ENCODE data around the gene FBXO31. TPM values are rescaled to one million over a fixed set of nuclear protein-coding genes. Genes with fewer than 3 reads are reported as not detected.

Gene FBXO31
- total and polyA plus RNA-seq, 2 of the 8 experiments (the other 6 are each of a cell fraction or from before 2014, with no cell fraction given), result 8.3 to 21.6 TPM

DNA sequence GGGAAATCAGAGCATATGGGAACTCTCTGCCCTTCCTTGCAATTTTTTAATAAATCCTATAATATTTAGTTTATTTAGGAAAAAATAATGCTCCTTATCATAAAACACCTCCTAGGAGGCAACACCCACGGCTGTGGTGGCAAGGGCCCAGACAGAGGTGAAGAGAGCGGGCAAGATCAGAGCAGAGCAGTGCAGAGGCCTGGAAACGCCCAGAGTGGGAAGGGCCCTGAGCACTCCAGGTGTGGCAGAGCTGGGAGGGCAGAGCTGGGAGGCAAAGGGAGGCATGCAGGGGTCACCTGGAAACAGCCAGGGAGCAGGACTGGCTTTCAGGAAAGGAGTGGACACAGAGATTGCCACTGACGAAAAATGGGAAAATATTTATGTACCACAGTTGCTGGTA, 17.3 kb downstream of the FBXO31 start:
- Histone ChIP-seq H2BK120ac (replicated peaks; ENCODE audit: low read depth, low read length) (no peak overlapping the region), H2BK15ac (ENCODE audit: low read length) (no peak overlapping the region), H3K4me3 (ENCODE audit: extremely low read depth in 1 of 4, insufficient read depth in 2 of 4, low read depth in 3 of 4, low read length in 4 of 4) (no peak overlapping the region), H4K91ac (replicated peaks; ENCODE audit: insufficient read length, low read length) (no peak overlapping the region), H3K9ac (replicated peaks in 1 of 4; ENCODE audit: extremely low read depth in 1 of 4, low read depth in 3 of 4, low read length in 3 of 4) (no peak overlapping the region), H2BK5ac (ENCODE audit: low read depth, low read length) (no peak overlapping the region; the same call in 1 of the 2 replicates), H3K4me2 (ENCODE audit: insufficient read depth in 1 of 2, low read depth in 2 of 2, low read length in 2 of 2) (no peak overlapping the region), H4K5ac (ENCODE audit: insufficient read length, low read depth, low read length) (no peak overlapping the region), H3K27ac (ENCODE audit: low read depth, low read length) (no peak overlapping the region), H2BK12ac (ENCODE audit: low read depth, low read length) (no peak overlapping the region), H2BK20ac (ENCODE audit: low read length) (no peak overlapping the region), H3K18ac (ENCODE audit: extremely low read depth, low read length) (no peak overlapping the region), H3K23me2 (ENCODE audit: low read depth, low read length) (no peaks in the 10 kb centered on the region), H3K27me3 (replicated peaks in 1 of 4; ENCODE audit: control insufficient read depth in 3 of 4, extremely low read depth in 1 of 4, insufficient read depth in 3 of 4, low read length in 3 of 4) (no peaks in the 10 kb centered on the region), H2AFZ (ENCODE audit: low read length) (no peak overlapping the region), H3K23ac (ENCODE audit: insufficient read length) (no peak overlapping the region), H3K4ac (replicated peaks; ENCODE audit: insufficient read length, low read depth, low read length) (no peak overlapping the region), H3K9me3 (ENCODE audit: insufficient read depth in 2 of 2, low read depth in 1 of 2, low read length in 1 of 2) (no peaks in the 10 kb centered on the region), H3K79me1 (ENCODE audit: low read depth, low read length) (peaks cover 8% of the 10 kb centered on the region), H3K4me1 (replicated peaks in 1 of 4; ENCODE audit: control insufficient read depth in 3 of 4, insufficient read depth in 4 of 4, low read length in 3 of 4) (peaks cover 0 to 12% (median 0%) of the 10 kb centered on the region in 4 experiments; a peak in 3 of 7 replicates), H3K56ac (replicated peaks; ENCODE audit: insufficient read length, low read depth, low read length) (no peak overlapping the region), H3K14ac (ENCODE audit: insufficient read length) (no peak overlapping the region), H3K36me3 (ENCODE audit: control insufficient read depth in 2 of 4, insufficient read depth in 4 of 4, low read length in 3 of 4) (peaks cover 0 to 2% (median under 1%) of the 10 kb centered on the region in 4 experiments; a peak in 1 of 8 replicates), H4K20me1 (replicated peaks in 1 of 2; ENCODE audit: control insufficient read depth in 1 of 2, insufficient read depth in 2 of 2, low read length in 2 of 2) (peaks cover 4 to 16% of the 10 kb centered on the region in 2 experiments), H2AK5ac (ENCODE audit: low read depth, low read length) (no peak overlapping the region), H4K8ac (ENCODE audit: extremely low read depth, insufficient read depth, low read length) (no peak overlapping the region), H3K79me2 (ENCODE audit: control insufficient read depth in 1 of 2, insufficient read depth in 2 of 2, low read length in 2 of 2) (peaks cover 0 to 24% of the 10 kb centered on the region in 2 experiments; a peak in 1 of 4 replicates)
- no peak for TF ChIP-seq RFX5 (IDR thresholded peaks at IDR 0.05; ENCODE audit: borderline replicate concordance, low read depth, low read length)
- TF ChIP-seq, protein P1, sequence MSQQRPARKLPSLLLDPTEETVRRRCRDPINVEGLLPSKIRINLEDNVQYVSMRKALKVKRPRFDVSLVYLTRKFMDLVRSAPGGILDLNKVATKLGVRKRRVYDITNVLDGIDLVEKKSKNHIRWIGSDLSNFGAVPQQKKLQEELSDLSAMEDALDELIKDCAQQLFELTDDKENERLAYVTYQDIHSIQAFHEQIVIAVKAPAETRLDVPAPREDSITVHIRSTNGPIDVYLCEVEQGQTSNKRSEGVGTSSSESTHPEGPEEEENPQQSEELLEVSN (IDR thresholded peaks at IDR 0.05), result no peak
- TF ChIP-seq RXRA (IDR thresholded peaks at IDR 0.05; ENCODE audit: insufficient read depth, low read depth, low read length), result no peak
- TF ChIP-seq CEBPB (IDR thresholded peaks at IDR 0.05; ENCODE audit: low read depth, low read length), result no peak
- no peak for TF ChIP-seq SIX5 (IDR thresholded peaks at IDR 0.05; ENCODE audit: low read depth, low read length)
- FAIRE-seq (no peak), DNase-seq (ENCODE audit: low read depth in 1 of 2, low spot score in 2 of 2) (no peak)
- 85% methylated on average over 4 of the region's 4 CpGs; no CpG with 5 or more reads in 1 of the 2 experiments for WGBS, 2 experiments (ENCODE audit: extremely low coverage in 1 of 2, insufficient coverage in 1 of 2, insufficient read length in 1 of 2, insufficient replicate concordance in 2 of 2, low coverage in 1 of 2, low lambda C conversion rate in 2 of 2, missing lambda C conversion rate in 1 of 2)
- POLR2A ChIA-PET (ENCODE audit: partially characterized antibody), result no interaction called here
- CTCF ChIA-PET (ENCODE audit: partially characterized antibody), result interaction anchor here (1.5 kb wide), 1 partner anchor 28 kb away, joined by 3 read pairs; no protein-coding TSS in a partner anchor

Data from H1 (cell line).